ENCODE data around the gene ADCK1.

DNA sequence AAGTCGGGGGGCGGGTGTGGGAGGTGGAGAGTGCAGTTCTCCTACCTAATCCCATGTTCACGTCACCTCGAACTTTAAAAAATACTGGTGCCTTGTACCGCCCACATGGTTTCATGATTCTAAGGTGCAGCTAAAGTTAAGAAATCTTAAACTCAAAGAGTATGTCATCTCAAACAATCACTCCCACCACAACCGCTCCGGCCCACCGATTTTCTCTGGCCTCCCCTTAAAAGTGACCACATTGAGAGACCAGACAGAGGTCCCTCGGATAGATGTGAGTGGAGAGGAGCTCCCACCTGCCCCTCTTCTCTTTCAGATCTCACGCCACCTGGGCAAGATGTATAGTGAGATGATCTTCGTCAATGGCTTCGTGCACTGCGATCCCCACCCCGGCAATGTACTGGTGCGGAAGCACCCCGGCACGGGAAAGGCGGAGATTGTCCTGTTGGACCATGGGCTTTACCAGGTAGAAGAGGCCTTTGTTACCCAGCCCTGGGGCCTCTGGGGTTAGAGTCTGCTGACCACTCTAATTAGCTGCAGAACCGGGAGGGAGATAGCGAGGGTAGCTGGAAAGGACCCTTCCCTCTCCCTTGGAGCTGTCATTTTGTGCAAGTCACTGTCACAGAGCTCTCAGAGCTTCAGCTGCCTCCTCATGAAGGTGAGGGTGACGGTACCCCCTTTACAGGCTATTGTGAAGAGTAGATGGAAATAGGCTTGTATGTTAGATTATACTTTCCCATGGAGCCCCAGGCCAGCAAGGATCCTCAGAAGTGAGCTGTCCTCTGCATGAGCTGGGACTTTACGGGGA lies 124.4 kb downstream of the ADCK1 start:
- TF ChIP-seq, protein P1, sequence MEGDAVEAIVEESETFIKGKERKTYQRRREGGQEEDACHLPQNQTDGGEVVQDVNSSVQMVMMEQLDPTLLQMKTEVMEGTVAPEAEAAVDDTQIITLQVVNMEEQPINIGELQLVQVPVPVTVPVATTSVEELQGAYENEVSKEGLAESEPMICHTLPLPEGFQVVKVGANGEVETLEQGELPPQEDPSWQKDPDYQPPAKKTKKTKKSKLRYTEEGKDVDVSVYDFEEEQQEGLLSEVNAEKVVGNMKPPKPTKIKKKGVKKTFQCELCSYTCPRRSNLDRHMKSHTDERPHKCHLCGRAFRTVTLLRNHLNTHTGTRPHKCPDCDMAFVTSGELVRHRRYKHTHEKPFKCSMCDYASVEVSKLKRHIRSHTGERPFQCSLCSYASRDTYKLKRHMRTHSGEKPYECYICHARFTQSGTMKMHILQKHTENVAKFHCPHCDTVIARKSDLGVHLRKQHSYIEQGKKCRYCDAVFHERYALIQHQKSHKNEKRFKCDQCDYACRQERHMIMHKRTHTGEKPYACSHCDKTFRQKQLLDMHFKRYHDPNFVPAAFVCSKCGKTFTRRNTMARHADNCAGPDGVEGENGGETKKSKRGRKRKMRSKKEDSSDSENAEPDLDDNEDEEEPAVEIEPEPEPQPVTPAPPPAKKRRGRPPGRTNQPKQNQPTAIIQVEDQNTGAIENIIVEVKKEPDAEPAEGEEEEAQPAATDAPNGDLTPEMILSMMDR (IDR thresholded peaks at IDR 0.05) = no peak
- TF ChIP-seq POLR2AphosphoS5 (IDR thresholded peaks at IDR 0.05; ENCODE audit: insufficient read depth in 1 of 2, low read depth in 1 of 2) (no peak), POLR2A (IDR thresholded peaks at IDR 0.05) (no peak)

Measured in vagina (tissue), 2 donors.